ENCODE measurements around the gene STIM2.

STIM2 gene

DNA sequence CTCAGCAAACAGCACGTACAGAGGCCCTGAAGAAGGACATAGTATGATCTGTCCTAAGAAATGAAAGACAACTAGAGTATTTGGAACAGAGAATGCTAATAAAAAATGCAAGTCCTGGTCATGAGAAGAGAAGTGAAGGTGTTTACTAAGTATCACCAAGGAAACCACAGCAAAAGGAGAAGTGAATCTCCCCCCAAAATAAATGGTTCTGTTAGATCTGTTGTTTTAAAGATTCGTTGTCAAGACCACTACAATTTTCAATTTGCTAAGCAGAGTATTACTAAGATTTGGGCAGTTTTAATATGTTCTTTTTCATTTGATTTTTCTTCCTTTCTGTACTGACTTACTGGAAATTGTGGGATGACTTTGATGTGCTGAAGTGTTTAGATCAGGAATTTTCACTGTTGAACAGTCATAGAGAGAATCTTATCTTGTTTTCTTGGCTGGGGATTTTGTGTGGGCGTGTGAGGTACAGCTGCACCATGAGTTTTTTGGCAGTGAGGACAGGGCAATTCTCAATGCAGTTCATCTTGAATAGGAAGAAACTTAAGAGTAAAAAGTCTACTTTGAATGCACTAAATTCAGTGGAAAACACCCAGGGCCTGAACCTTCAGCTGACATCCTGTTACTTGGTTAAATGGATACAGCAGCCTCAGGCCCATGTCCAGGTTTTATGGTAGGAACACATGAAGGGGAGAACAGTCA, 132.2 kb downstream of the STIM2 start:
- Histone ChIP-seq H2AFZ (ENCODE audit: low read length) (no peak overlapping the region), H3K4me1 (ENCODE audit: insufficient read depth, low read length, poor library complexity, severe bottlenecking) (peaks cover 9% of the 10 kb centered on the region), H4K20me1 (ENCODE audit: insufficient read depth, low read length, poor library complexity, severe bottlenecking) (peaks cover 7% of the 10 kb centered on the region), H3K9me3 (ENCODE audit: insufficient read depth, low read depth, low read length) (no peaks in the 10 kb centered on the region), H3K27me3 (ENCODE audit: insufficient read depth, low read length, poor library complexity, severe bottlenecking) (no peaks in the 10 kb centered on the region), H3K4me3 (ENCODE audit: low read length, poor library complexity, severe bottlenecking) (no peak overlapping the region), H3K36me3 (ENCODE audit: insufficient read depth, low read length) (peaks cover 4% of the 10 kb centered on the region), H3K79me2 (ENCODE audit: insufficient read depth, low read length) (no peaks in the 10 kb centered on the region), H3K9me2 (replicated peaks; ENCODE audit: low read depth, low read length) (no peaks in the 10 kb centered on the region), H3K9ac (ENCODE audit: low read depth, low read length, poor library complexity, severe bottlenecking) (no peak overlapping the region), H3K4me2 (ENCODE audit: low read depth, low read length, poor library complexity, severe bottlenecking) (no peak overlapping the region), H3F3A (ENCODE audit: low read depth) (no peaks in the 10 kb centered on the region)
- TF ChIP-seq EZH2phosphoT487 (IDR thresholded peaks at IDR 0.05; ENCODE audit: borderline replicate concordance) (no peak), CTCF (conservative IDR thresholded peaks at IDR 0.05; ENCODE audit: low read length) (no peak)

DNA sequence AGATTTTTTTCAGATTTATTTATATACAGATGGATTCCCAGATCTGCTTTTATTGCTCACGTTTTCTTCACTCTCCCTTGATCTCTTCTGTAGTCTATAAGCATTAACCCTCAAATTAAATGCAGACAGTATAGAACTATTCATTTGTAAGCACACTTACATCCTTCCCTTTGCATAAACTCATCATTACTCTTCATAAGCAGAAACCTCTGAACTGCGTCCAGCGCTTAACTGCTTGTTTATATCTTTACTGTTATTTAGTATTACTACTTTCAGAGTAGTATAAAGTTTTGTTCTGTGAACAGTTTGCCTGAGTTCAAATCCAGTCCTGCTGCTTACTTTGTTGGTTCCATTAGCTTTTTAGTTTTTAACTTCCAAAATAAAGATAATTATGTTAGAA, 132.9 kb downstream of the STIM2 start:
- H3K4me3 ChIP-seq (ENCODE audit: low read length, poor library complexity, severe bottlenecking) = no peak overlapping the region
- H3K9ac ChIP-seq (ENCODE audit: low read depth, low read length, poor library complexity, severe bottlenecking) = no peak overlapping the region
- H2AFZ ChIP-seq (ENCODE audit: low read length) = no peak overlapping the region
- H3K36me3 ChIP-seq (ENCODE audit: insufficient read depth, low read length) = peaks cover 4% of the 10 kb centered on the region
- H3K9me2 ChIP-seq (replicated peaks; ENCODE audit: low read depth, low read length) = no peaks in the 10 kb centered on the region
- no peaks in the 10 kb centered on the region for H3K27me3 ChIP-seq (ENCODE audit: insufficient read depth, low read length, poor library complexity, severe bottlenecking)
- no peaks in the 10 kb centered on the region for H3K79me2 ChIP-seq (ENCODE audit: insufficient read depth, low read length)
- H3F3A ChIP-seq (ENCODE audit: low read depth) = no peaks in the 10 kb centered on the region
- peaks cover 7% of the 10 kb centered on the region for H4K20me1 ChIP-seq (ENCODE audit: insufficient read depth, low read length, poor library complexity, severe bottlenecking)
- TF ChIP-seq EZH2phosphoT487 (IDR thresholded peaks at IDR 0.05; ENCODE audit: borderline replicate concordance) = no peak
- no peak for TF ChIP-seq CTCF (conservative IDR thresholded peaks at IDR 0.05; ENCODE audit: low read length)
- no peaks in the 10 kb centered on the region for H3K9me3 ChIP-seq (ENCODE audit: insufficient read depth, low read depth, low read length)
- H3K4me1 ChIP-seq (ENCODE audit: insufficient read depth, low read length, poor library complexity, severe bottlenecking) = peaks cover 9% of the 10 kb centered on the region
- no peak overlapping the region for H3K4me2 ChIP-seq (ENCODE audit: low read depth, low read length, poor library complexity, severe bottlenecking)

GRCh38 chr4:26993967-26994366, 133.3 kb downstream of the STIM2 start:
- Histone ChIP-seq H3K27me3 (ENCODE audit: insufficient read depth, low read length, poor library complexity, severe bottlenecking) (no peaks in the 10 kb centered on the region), H3K9me2 (replicated peaks; ENCODE audit: low read depth, low read length) (no peaks in the 10 kb centered on the region), H3K9ac (ENCODE audit: low read depth, low read length, poor library complexity, severe bottlenecking) (no peak overlapping the region), H3K4me1 (ENCODE audit: insufficient read depth, low read length, poor library complexity, severe bottlenecking) (peaks cover 9% of the 10 kb centered on the region), H3K4me2 (ENCODE audit: low read depth, low read length, poor library complexity, severe bottlenecking) (no peak overlapping the region), H3K9me3 (ENCODE audit: insufficient read depth, low read depth, low read length) (no peaks in the 10 kb centered on the region), H3K79me2 (ENCODE audit: insufficient read depth, low read length) (no peaks in the 10 kb centered on the region), H3K4me3 (ENCODE audit: low read length, poor library complexity, severe bottlenecking) (no peak overlapping the region), H2AFZ (ENCODE audit: low read length) (no peak overlapping the region), H3K36me3 (ENCODE audit: insufficient read depth, low read length) (peaks cover 4% of the 10 kb centered on the region), H3F3A (ENCODE audit: low read depth) (no peaks in the 10 kb centered on the region), H4K20me1 (ENCODE audit: insufficient read depth, low read length, poor library complexity, severe bottlenecking) (peaks cover 7% of the 10 kb centered on the region)
- no peak for TF ChIP-seq CTCF (conservative IDR thresholded peaks at IDR 0.05; ENCODE audit: low read length)
- no peak for TF ChIP-seq EZH2phosphoT487 (IDR thresholded peaks at IDR 0.05; ENCODE audit: borderline replicate concordance)
